ENCODE measurements around the gene DCDC2. TPM values are rescaled to one million over a fixed set of nuclear protein-coding genes. Genes with fewer than 3 reads are reported as not detected.

Gene DCDC2
- total RNA-seq, 1 experiment from 2014 or later, result 191 TPM

DNA sequence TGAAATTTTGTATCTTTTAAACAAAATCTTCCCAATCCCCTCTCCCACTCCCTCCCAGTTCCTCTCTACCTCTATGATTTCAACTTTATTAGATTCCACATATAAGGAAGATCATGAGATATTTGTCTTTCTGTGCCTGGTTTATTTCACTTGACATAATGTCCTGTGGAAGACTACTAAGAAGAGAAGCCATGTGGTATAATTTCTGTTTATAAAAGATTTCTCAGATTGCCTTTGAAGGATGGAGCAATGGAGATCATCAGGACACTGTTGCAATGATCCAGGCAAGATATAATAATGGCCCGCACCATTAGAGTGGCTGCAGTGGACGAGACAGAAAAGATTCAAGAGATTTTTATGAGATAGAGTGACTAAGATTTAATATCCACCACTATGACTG is 218.8 kb downstream of the DCDC2 start:
- no TSS peak for BruUV-seq (replicated peaks)
- CTCF ChIA-PET, result no interaction called here
- POLR2A ChIA-PET, result no interaction called here
- H3K9me3 ChIP-seq, result no peaks in the 10 kb centered on the region
- no peak overlapping the region for H3K27ac Mint-ChIP-seq (ENCODE audit: unreplicated experiment)
- peaks cover 15% of the 10 kb centered on the region for H3K36me3 Mint-ChIP-seq (ENCODE audit: insufficient read depth, unreplicated experiment)
- intact Hi-C loops (cut with micrococcal nuclease; ENCODE audit: unreplicated experiment), result no loop called here
- H3K4me1 ChIP-seq, result no peaks in the 10 kb centered on the region
- H3K4me3 ChIP-seq (ENCODE audit: low read depth, low read length), result no peak overlapping the region
- H3K4me1 Mint-ChIP-seq (ENCODE audit: low read depth, unreplicated experiment), result no peaks in the 10 kb centered on the region
- TF ChIP-seq CTCF (IDR thresholded peaks at IDR 0.05; ENCODE audit: insufficient read depth in 1 of 2, low read depth in 1 of 2, low read length in 1 of 2, severe bottlenecking in 1 of 2, unreplicated experiment in 1 of 2), result no peak
- H3K9me3 Mint-ChIP-seq (ENCODE audit: unreplicated experiment), result no peaks in the 10 kb centered on the region
- no peak for DNase-seq
- H3K4me3 Mint-ChIP-seq (ENCODE audit: unreplicated experiment), result no peak overlapping the region
- H3K27me3 Mint-ChIP-seq (ENCODE audit: insufficient read depth, unreplicated experiment), result no peaks in the 10 kb centered on the region
- no peaks in the 10 kb centered on the region for H3K36me3 ChIP-seq (ENCODE audit: control insufficient read depth, insufficient read depth, low read length)
- no peaks in the 10 kb centered on the region for H3K27me3 ChIP-seq (replicated peaks; ENCODE audit: control insufficient read depth, insufficient read depth, low read length)

- H3K4me3 Mint-ChIP-seq (ENCODE audit: unreplicated experiment), result no peak overlapping the region
- POLR2A ChIA-PET, result no interaction called here
- Histone ChIP-seq H3K36me3 (ENCODE audit: control insufficient read depth, insufficient read depth, low read length) (no peaks in the 10 kb centered on the region), H3K27me3 (replicated peaks; ENCODE audit: control insufficient read depth, insufficient read depth, low read length) (no peaks in the 10 kb centered on the region), H3K4me1 (no peaks in the 10 kb centered on the region), H3K4me3 (ENCODE audit: low read depth, low read length) (no peak overlapping the region), H3K9me3 (no peaks in the 10 kb centered on the region)
- TF ChIP-seq CTCF (IDR thresholded peaks at IDR 0.05; ENCODE audit: insufficient read depth in 1 of 2, low read depth in 1 of 2, low read length in 1 of 2, severe bottlenecking in 1 of 2, unreplicated experiment in 1 of 2), result no peak
- H3K36me3 Mint-ChIP-seq (ENCODE audit: insufficient read depth, unreplicated experiment), result peaks cover 2% of the 10 kb centered on the region
- no peaks in the 10 kb centered on the region for H3K9me3 Mint-ChIP-seq (ENCODE audit: unreplicated experiment)
- DNase-seq, result no peak
- intact Hi-C loops (cut with micrococcal nuclease; ENCODE audit: unreplicated experiment), result no loop called here
- peaks cover 4% of the 10 kb centered on the region for H3K4me1 Mint-ChIP-seq (ENCODE audit: low read depth, unreplicated experiment)
- BruUV-seq (replicated peaks), result no TSS peak
- H3K27ac Mint-ChIP-seq (ENCODE audit: unreplicated experiment), result no peak overlapping the region
- CTCF ChIA-PET, result no interaction called here
- no peaks in the 10 kb centered on the region for H3K27me3 Mint-ChIP-seq (ENCODE audit: insufficient read depth, unreplicated experiment)
Observed at GRCh38 chr6:24131751-24132150, 226.1 kb downstream of the DCDC2 start.

DNA sequence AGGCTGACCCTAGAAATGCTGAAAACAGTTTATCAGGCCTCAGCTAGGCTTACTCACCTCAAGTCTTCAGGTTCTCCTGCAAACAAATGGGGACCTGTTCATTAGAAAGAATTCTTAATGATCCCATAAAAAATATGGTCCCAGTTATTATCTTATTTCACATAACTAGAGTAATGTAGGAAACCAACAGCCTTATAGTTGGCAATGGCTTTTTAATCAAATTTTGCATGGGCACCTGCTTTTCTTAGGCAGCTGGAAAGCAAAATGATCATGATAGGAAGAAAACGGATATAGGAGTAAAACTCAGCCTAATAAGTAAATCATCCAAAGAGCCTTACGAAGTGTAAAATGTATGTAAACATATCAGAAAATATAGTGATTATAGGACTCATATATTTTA is 230.5 kb downstream of the DCDC2 start:
- BruUV-seq (replicated peaks), result no TSS peak

More for the DNA sequence above, 230.5 kb downstream of the DCDC2 start:
- no peaks in the 10 kb centered on the region for H3K36me3 Mint-ChIP-seq (ENCODE audit: insufficient read depth, unreplicated experiment)
- no peak for TF ChIP-seq CTCF (IDR thresholded peaks at IDR 0.05; ENCODE audit: insufficient read depth in 1 of 2, low read depth in 1 of 2, low read length in 1 of 2, severe bottlenecking in 1 of 2, unreplicated experiment in 1 of 2)
- Histone ChIP-seq H3K9me3 (no peaks in the 10 kb centered on the region), H3K4me1 (0 out of 2 replicates have a peak, but pooled peaks cover 3% of the 10 kb centered on the region), H3K27me3 (replicated peaks; ENCODE audit: control insufficient read depth, insufficient read depth, low read length) (no peaks in the 10 kb centered on the region), H3K4me3 (ENCODE audit: low read depth, low read length) (no peak overlapping the region), H3K36me3 (ENCODE audit: control insufficient read depth, insufficient read depth, low read length) (no peaks in the 10 kb centered on the region)
- CTCF ChIA-PET, result no interaction called here
- intact Hi-C loops (cut with micrococcal nuclease; ENCODE audit: unreplicated experiment), result no loop called here
- H3K27me3 Mint-ChIP-seq (ENCODE audit: insufficient read depth, unreplicated experiment), result no peaks in the 10 kb centered on the region
- no peak overlapping the region for H3K4me3 Mint-ChIP-seq (ENCODE audit: unreplicated experiment)
- peaks cover 7% of the 10 kb centered on the region for H3K4me1 Mint-ChIP-seq (ENCODE audit: low read depth, unreplicated experiment)
- POLR2A ChIA-PET, result no interaction called here
- no peak for DNase-seq
- no peaks in the 10 kb centered on the region for H3K9me3 Mint-ChIP-seq (ENCODE audit: unreplicated experiment)
- H3K27ac Mint-ChIP-seq (ENCODE audit: unreplicated experiment), result no peak overlapping the region

Data from Caco-2 (cell line).